ENCODE data around the gene ARHGDIG.

- TF ChIP-seq REST (IDR thresholded peaks at IDR 0.05; ENCODE audit: insufficient read depth in 1 of 2, low read depth in 2 of 2, low read length in 2 of 2), result no peak
- TF ChIP-seq TAF1 (IDR thresholded peaks at IDR 0.05; ENCODE audit: borderline replicate concordance, insufficient read depth, low read length), result no peak
- TF ChIP-seq SIN3A (IDR thresholded peaks at IDR 0.05; ENCODE audit: borderline replicate concordance, insufficient read depth, low read length), result no peak
- TF ChIP-seq POLR2AphosphoS5 (IDR thresholded peaks at IDR 0.05; ENCODE audit: low read depth, low read length), result no peak
Observed at GRCh38 chr16:281660-282255, 1.4 kb downstream of the ARHGDIG start.
